ENCODE results near the gene TMEM63C.

The TMEM63C gene

DNA sequence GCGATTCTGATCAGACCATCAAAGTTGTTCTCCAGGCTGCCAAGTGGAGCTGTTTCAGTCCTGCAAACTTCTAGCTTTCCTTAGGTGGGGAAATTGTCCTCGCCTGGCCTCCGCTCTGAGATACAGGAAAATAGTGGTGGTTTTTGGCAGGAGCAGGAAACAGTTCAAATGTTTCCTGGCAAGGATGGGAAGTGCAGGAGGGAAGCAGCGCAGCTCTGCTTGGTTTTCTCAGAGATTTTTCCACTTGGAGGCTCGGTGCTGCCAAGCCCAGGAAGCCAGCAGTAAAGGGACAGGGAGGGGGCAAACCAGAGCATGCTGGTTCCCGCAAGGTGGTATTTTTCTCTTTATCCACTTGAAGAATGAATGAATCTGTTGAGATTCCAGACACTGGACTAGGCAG, 17.0 kb downstream of the TMEM63C start:
- no peak for DNase-seq

GRCh38 chr14:77199590-77199989, 18.0 kb downstream of the TMEM63C start:
- no peak for DNase-seq

GRCh38 chr14:77200406-77200985, 18.9 kb downstream of the TMEM63C start:
- no peak for DNase-seq

GRCh38 chr14:77201696-77202095, 20.1 kb downstream of the TMEM63C start:
- DNase-seq, result no peak

DNA sequence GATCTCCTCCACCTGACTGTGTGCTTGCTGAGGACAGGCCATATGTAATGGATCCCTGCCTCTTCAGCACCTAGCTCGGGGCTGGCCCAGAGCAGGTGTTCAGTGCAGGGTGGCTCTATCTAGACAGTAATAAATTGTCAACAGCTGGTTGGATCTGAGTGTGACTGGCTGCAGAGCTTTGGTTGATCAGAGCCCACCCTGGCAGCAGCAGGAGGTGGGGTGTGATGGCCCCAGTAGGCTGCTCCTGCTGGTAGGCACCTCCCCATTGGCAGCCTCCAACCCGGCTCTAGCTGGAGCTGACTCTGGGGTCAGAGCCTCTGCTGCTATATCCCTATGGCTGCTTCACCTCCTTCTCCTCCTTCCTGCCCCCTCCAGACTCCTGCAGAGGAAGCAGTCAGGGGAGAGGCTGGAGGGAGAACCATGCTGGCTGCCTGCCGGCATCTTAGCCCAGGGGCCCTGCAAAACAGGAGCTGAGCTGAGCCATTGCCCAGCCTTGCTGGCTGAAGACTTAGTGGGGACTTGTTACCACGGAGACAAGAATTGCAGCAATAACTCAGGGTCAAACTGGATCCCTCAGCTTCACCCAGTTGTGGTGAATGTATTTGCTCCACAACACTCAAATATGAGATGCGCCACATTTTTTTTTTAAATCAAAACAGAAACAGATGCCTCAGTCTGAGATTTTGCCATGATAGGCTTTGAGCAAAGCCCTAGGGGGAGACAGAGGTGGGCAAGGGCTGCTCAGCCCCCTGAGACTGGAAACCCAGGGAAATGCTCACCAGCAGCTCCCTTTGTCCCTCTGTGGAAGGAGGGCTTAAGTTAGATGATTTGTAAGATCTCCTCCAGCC, 22.2 kb downstream of the TMEM63C start:
- DNase-seq, result no peak

DNA sequence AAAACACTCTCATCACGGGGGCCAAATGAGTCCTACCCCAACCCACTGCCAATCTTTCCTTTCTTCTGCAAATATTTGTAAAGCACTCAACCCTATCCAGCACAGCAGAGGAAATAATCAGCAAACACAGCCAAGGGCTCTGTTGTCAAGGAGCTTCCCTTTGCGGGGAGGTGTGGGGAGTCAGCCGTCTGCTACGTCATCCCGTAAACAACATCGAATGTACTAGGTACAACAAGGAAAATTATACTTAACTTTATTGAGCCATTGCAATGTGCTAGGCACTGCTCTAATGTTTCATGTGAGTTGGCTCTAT, 22.8 kb downstream of the TMEM63C start:
- DNase-seq, result no peak

GRCh38 chr14:77204907-77205306, 23.3 kb downstream of the TMEM63C start:
- no peak for DNase-seq

DNA sequence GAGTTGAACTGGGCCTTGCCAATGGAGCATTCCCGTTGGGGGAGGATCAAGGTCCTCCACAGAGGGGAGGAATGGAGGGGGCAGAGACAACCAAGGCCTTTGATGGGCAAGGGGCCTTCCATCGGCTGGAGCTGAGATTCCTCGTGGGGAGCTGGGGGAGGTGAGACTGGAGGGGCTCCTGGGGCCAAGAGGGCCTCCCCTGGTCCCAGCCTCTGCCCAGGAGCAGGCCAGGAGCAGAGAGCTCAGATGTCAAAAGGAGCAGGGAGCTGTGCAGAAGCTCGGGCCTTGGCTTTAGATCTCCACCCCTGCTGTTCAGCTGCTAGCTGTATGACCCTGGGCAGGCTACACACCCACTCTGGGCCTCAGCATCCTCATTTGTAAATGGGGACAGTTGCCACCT, 24.0 kb downstream of the TMEM63C start:
- DNase-seq, result no peak

- DNase-seq, result no peak
These were observed 24.7 kb downstream of the TMEM63C start for GRCh38 chr14:77206261-77206824.

- DNase-seq, result no peak
These were observed 25.3 kb downstream of the TMEM63C start for GRCh38 chr14:77206877-77207389.

- DNase-seq, result peak; percentile 23
These were observed 26.8 kb downstream of the TMEM63C start for GRCh38 chr14:77208291-77208978.

DNA sequence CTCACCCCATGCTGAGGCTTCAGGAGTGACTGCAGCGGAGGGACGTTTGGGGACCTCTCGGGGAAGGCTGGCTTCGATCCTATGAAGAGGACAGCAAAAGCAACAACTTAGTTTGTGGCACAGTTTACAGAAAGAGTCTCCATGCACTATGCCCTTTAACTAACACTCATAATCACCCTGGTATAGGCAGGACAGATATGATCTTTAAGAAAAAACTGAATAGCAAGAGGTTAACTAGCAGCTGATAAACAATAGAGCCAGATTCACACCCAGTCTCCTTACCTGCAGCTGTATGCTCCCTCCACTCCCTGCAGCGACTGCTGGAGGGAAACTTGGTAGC, 27.4 kb downstream of the TMEM63C start:
- no peak for DNase-seq

GRCh38 chr14:77212097-77212870, 30.7 kb downstream of the TMEM63C start:
- no peak for DNase-seq

- peak; percentile 41 for DNase-seq
These were observed 31.5 kb downstream of the TMEM63C start for GRCh38 chr14:77212943-77213678.

- DNase-seq, result no peak
These were observed 32.0 kb downstream of the TMEM63C start for GRCh38 chr14:77213679-77214016.

- no peak for DNase-seq
These were observed 32.6 kb downstream of the TMEM63C start for GRCh38 chr14:77214216-77214615.

DNA sequence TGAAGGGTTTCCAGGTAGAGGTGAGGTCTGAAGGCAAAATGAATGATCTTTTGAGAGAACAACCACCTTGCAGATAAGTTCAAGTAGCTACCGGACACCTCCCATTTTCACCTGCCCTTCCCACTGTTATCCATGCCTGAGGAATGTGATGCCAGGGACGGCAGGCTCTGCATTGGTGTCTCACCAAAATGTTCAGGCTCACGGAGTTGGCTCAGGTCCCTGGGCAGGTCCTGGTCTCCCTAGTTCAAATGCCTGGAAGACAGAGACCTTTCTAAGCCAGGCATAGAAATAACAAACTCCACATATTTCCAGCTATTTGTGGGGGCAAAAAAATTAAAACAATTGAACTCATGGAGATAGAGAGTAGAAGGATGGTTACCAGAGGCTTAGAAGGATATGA, 36.0 kb downstream of the TMEM63C start:
- no peak for DNase-seq

GRCh38 chr14:77219591-77219990, 38.0 kb downstream of the TMEM63C start:
- DNase-seq, result no peak

DNA sequence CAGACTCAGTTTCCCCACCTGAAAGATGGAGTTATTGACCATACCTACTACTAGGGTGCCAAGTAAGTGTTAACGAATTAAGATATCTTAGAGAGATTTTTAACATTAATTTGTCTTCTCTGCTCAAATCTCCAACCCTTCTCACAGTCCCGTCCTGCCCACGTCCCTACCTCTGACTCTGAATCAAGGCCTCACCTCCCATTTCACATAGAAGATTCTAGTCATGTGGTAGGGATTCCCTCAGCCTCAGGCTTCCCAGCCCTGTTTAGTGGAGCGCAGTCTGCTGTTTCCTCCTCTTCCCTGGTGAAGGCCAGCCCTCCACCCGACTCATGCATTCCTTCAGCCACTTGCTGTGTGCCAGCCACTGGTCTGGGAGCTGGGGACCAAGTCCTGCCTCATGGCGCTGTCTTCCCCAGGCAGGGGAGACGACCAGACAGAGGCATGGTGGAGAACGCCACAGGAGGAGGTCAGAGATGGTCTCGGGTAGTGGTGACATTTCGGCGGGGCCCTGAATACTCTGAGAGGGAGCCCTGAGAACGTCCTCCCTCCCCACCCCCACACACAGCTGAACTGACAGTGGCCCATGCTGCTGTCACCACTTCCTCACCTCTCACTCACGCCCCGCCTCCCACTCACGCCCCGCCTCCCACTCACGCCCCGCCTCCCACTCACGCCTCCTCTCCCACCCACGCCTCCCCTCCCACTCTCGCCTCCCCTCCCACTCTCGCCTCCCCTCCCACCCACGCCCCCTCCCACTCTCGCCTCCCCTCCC, 38.8 kb downstream of the TMEM63C start:
- DNase-seq, result no peak

GRCh38 chr14:77221241-77221871, 39.8 kb downstream of the TMEM63C start:
- DNase-seq, result no peak

Data from stimulated activated CD4-positive, alpha-beta T cell treated with anti-CD3 and anti-CD28 coated beads, Interleukin-1b, Interleukin-23, amount 100 ng/mL, for 48 hours (primary cell).